GM18909 (cell line): ENCODE measurements around the gene UBL7.

Experiments used
- ATAC-seq: cut with Tn5 transposase; IDR thresholded peaks from one replicate; pipeline ENCODE4 v1.9.1; 2021; ENCODE audit warnings: mild to moderate bottlenecking; ENCODE audit not compliant: unreplicated experiment, poor library complexity

Gene UBL7

DNA sequence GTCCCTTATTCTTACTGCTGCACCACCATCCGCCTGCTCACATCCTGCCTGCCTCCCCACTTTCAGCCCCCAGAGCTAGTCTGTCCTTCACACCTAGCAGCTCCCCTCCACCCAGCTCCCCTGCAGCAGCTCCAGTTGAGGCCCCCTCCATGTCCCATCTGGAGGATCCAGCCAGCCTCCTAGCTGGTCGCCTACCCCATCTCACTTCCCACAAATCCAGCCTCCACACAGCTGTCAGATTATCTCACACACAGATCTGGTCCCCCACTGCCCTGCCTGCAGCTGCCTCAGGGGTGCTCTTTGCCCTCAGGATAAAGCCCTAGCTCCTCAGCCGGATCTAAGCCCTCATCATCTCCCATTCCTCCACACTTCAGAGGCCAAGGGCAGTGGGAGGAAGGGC lies 18.4 kb downstream of the UBL7 start:
- no peak for ATAC-seq

- ATAC-seq = no peak
These were observed 18.9 kb downstream of the UBL7 start for GRCh38 chr15:74442063-74442462.

DNA sequence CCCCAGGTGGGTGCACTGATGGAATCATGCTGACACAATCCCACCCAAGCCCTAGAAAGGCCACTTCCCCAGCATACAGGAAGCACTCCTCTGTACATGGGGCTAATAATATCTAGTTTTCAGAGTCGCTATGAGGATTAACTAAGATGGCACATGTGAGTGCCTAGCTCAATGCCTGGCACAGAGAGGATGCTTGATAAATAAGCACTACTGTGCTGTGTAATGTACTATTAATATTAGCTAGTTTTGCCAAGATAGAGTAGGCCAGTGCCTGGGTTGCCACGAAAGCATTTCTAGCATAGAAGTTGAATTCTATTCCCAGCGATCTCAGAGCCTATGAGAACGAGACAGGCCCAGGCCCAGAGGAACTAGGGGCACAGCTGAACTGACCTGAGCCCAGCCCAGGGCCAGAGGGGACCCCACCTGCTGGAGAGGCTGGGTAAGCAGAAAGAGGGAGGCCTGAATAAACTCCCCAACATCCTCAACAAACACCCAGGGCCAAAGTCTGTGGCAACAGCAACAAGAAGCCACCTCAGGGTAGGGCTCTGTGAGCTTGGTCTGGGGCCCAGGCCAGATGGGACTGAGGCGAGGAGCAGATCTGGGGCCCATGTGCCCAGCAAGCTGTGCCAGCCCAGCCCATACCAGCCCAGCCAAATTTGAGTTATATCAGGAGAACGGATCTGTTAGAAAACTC lies 19.6 kb downstream of the UBL7 start:
- no peak for ATAC-seq

- no peak for ATAC-seq
These were observed 22.1 kb downstream of the UBL7 start for GRCh38 chr15:74438721-74439316.

GRCh38 chr15:74438206-74438605 lies 22.8 kb downstream of the UBL7 start:
- no peak for ATAC-seq

GRCh38 chr15:74434263-74435136 lies 26.5 kb downstream of the UBL7 start:
- ATAC-seq = peak; percentile 11

GRCh38 chr15:74433592-74434262 lies 27.2 kb downstream of the UBL7 start, which contains the start of gene SEMA7A:
Gene SEMA7A, minus strand, starts transcription at chr15:74433958. Its CDS starts 40 bp downstream, at chr15:74433918.
- ATAC-seq = peak; percentile 67

- ATAC-seq = peak; percentile 3
These were observed 27.9 kb downstream of the UBL7 start for GRCh38 chr15:74432968-74433591.

DNA sequence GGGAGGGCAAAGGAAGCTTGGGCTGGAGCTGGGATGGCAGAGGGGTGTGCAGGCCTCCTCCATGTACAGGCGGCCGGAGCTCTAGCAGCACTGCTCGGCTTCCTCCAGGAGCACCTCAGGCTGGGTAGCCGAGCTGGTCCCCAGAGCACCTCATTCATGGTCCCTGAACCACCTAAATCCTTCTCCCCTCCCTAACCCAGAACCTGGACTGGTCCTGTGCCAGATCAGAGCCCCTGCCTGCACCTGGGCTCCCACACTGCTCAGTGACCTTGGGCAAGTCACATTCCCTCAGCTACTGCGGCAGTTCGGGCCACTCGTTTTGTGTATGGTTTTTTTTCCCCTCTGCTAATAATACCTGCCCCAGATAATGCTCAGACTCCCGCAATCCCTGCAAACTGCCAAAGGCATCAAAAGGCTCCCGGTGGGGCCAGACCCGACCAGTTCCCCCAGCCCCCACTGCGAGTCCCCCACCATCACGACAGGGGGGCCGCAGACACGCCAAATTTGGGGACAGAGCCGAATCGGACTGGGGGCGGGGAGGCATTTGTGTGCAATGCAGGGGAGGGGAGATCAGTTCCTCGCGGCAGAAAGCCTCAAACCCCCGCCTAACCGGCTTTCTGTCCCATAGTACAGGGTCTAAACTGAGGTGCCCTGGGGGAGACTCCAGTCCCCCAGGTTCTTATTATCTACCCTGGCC lies 28.5 kb downstream of the UBL7 start:
- ATAC-seq = no peak

DNA sequence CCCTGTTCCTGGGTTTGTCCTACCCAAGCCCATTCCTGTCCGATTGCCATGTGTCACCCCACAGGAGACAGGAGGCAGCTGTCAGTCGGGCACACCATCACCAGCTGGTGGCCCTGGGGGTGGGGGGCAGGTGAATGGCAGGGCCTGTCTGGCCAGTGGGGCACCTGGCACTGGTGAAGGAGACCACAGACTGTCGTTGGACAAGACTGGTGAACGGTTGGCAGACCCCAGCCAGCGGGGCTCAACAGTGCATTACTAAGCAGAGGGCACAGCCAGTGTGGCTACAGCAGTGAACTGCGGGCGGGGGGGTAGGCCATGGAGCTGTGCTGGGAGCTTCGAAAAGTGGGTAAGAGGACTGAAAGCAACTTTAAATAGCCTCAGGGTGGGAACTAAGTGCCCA lies 29.3 kb downstream of the UBL7 start:
- no peak for ATAC-seq

GRCh38 chr15:74431116-74431515 lies 29.8 kb downstream of the UBL7 start:
- ATAC-seq = no peak

GRCh38 chr15:74430510-74430951 lies 30.4 kb downstream of the UBL7 start:
- no peak for ATAC-seq

- no peak for ATAC-seq
These were observed 31.1 kb downstream of the UBL7 start for GRCh38 chr15:74429781-74430400.

- ATAC-seq = no peak
These were observed 31.8 kb downstream of the UBL7 start for GRCh38 chr15:74428970-74429780.

- ATAC-seq = peak; percentile 33
These were observed 32.5 kb downstream of the UBL7 start for GRCh38 chr15:74428442-74428787.

DNA sequence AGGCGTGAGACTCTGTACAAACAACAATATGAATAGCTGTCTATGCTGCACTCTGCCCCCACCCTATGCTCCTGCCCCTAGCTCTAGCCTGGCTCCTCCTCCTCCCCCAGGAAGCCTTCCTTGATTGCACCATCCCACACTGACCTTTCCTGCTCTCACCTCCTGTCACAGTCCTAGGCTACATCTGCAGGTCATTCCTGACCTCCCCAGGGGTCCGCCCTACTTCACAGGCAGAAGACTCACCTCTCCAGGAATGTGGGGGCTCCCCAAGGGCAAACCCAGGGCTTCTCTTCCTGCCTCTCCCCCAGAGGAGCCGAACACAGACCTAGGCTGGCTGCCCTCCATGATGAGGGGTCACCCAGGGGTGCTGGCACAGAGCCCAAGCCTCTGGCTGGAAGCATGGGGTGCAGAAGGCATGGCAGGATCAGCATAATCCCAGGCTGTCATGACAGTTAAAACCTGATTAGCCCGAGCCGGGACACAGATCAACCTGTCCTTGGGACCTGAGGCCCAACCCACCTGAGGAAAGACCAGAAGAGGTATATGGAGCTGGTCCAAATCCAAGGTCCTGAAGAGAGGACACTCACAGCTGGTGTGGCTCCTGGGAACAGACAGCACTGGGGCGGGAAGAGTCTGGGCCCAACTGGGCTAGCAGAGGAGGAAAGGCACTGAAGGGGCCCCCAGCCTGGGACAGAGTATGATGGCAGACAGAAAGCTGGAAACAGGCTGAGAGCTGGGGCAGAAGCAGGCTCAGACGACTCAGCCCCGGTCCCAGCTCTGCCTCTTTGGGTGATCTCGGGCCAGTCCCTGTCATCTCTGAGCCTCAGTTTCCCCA lies 33.1 kb downstream of the UBL7 start:
- ATAC-seq = no peak
